Sigmoid colon (tissue), 4 donors: ENCODE data around the gene ATXN10.

ENCODE experiments used
- EP300 ChIP-seq, 4 donors: sonication (generic); formaldehyde crosslinking; IDR thresholded peaks; one replicate each; pipeline ENCODE4 v1.6.1; 2017; ENCODE audit warnings: antibody characterized with exemption in 4 of 4
- TF ChIP-seq, protein P1 (sequence below), 4 experiments: fragments of 450-650 bp in 3 of 4; fragments of 200-600 bp in 1 of 4; IDR thresholded peaks; one replicate each; pipeline ENCODE4 v1.5.1; 2016 to 2019; ENCODE audit warnings: antibody characterized with exemption in 4 of 4, mild to moderate bottlenecking in 3 of 4, moderate library complexity in 2 of 4

DNA sequence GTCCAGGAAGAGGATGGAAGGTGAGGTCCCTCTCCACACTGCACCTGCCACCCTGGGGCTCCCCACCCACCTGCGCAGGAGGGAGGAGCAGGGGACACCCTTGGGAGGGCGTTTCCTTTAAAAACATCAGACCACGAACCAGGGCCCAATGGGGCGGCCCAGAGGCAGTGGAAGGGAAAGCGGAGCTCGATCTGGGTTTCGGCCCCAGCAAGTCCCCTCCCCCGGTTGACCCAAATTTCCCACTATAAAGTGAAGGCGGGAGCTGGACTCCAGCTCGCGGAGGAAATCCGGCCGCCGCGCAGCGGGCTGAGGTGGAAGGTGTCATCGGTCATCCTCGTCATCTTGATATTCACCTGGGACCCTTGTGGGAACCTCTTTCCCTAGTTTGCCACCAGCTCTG is 206.0 kb downstream of the ATXN10 start:
- TF ChIP-seq EP300 (IDR thresholded peaks at IDR 0.05), result no peak
- TF ChIP-seq, protein P1, sequence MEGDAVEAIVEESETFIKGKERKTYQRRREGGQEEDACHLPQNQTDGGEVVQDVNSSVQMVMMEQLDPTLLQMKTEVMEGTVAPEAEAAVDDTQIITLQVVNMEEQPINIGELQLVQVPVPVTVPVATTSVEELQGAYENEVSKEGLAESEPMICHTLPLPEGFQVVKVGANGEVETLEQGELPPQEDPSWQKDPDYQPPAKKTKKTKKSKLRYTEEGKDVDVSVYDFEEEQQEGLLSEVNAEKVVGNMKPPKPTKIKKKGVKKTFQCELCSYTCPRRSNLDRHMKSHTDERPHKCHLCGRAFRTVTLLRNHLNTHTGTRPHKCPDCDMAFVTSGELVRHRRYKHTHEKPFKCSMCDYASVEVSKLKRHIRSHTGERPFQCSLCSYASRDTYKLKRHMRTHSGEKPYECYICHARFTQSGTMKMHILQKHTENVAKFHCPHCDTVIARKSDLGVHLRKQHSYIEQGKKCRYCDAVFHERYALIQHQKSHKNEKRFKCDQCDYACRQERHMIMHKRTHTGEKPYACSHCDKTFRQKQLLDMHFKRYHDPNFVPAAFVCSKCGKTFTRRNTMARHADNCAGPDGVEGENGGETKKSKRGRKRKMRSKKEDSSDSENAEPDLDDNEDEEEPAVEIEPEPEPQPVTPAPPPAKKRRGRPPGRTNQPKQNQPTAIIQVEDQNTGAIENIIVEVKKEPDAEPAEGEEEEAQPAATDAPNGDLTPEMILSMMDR (IDR thresholded peaks at IDR 0.05), result no peak
